GM21390 (cell line): ENCODE measurements around the gene TMEM63C.

Source experiments
- ATAC-seq: cut with Tn5 transposase; IDR thresholded peaks from one replicate; pipeline ENCODE4 v1.9.1; 2021; ENCODE audit not compliant: unreplicated experiment

The TMEM63C gene

GRCh38 chr14:77220246-77221017, 38.8 kb downstream of the TMEM63C start:
- no peak for ATAC-seq

- ATAC-seq = no peak
Observed at GRCh38 chr14:77221241-77221871, 39.8 kb downstream of the TMEM63C start.

GRCh38 chr14:77222546-77223225, 41.1 kb downstream of the TMEM63C start:
- no peak for ATAC-seq

- no peak for ATAC-seq
Observed at GRCh38 chr14:77224212-77224611, 42.6 kb downstream of the TMEM63C start.

GRCh38 chr14:77225254-77225653, 43.7 kb downstream of the TMEM63C start:
- no peak for ATAC-seq

GRCh38 chr14:77225892-77226557, 44.4 kb downstream of the TMEM63C start:
- ATAC-seq = no peak

- ATAC-seq = no peak
Observed at GRCh38 chr14:77228056-77228455, 46.5 kb downstream of the TMEM63C start.

- no peak for ATAC-seq
Observed at GRCh38 chr14:77230914-77231313, 49.3 kb downstream of the TMEM63C start.

GRCh38 chr14:77231721-77232120, 50.1 kb downstream of the TMEM63C start:
- ATAC-seq = no peak

GRCh38 chr14:77236814-77237213, 55.2 kb downstream of the TMEM63C start:
- no peak for ATAC-seq

GRCh38 chr14:77238356-77238755, 56.8 kb downstream of the TMEM63C start:
- no peak for ATAC-seq

GRCh38 chr14:77238996-77239395, 57.4 kb downstream of the TMEM63C start:
- ATAC-seq = no peak

- ATAC-seq = no peak
Observed at GRCh38 chr14:77239412-77239811, 57.8 kb downstream of the TMEM63C start.

GRCh38 chr14:77240336-77240915, 58.8 kb downstream of the TMEM63C start:
- ATAC-seq = no peak

- ATAC-seq = no peak
Observed at GRCh38 chr14:77241955-77242354, 60.4 kb downstream of the TMEM63C start.

- no peak for ATAC-seq
Observed at GRCh38 chr14:77242752-77243151, 61.2 kb downstream of the TMEM63C start.

GRCh38 chr14:77243853-77244252, 62.3 kb downstream of the TMEM63C start:
- no peak for ATAC-seq

GRCh38 chr14:77245820-77246219, 64.2 kb downstream of the TMEM63C start:
- ATAC-seq = no peak

- ATAC-seq = no peak
Observed at GRCh38 chr14:77246784-77247183, 65.2 kb downstream of the TMEM63C start.

- ATAC-seq = no peak
Observed at GRCh38 chr14:77248666-77249065, 67.1 kb downstream of the TMEM63C start.

- no peak for ATAC-seq
Observed at GRCh38 chr14:77249286-77249685, 67.7 kb downstream of the TMEM63C start.
